Endothelial cell of umbilical vein (primary cell): ENCODE results near the gene MOB3B. TPM values are rescaled to one million over a fixed set of nuclear protein-coding genes. Genes with fewer than 3 reads are reported as not detected.
A peak's percentile ranks its signal among the peaks of the same experiment; 100 is the strongest.

Source experiments
- BruUV-seq: library from RNA; stranded (reverse); fragments of 400-500 nt; replicated peaks from 2 replicates; lab custom pipeline; 2021; lab: Mats Ljungman, UMichigan
- CTCF ChIA-PET: fragments of 300-600, 350-600 bp; sonication (Branson Sonifier 250); formaldehyde crosslinking; loops from one replicate; lab custom pipeline; 2021; ENCODE audit warnings: antibody characterized with exemption, inconsistent platforms; lab: Charles Lee
- POLR2A ChIA-PET: fragments of 300-600, 350-600 bp; sonication (Branson Sonifier 250); formaldehyde crosslinking; loops from one replicate; lab custom pipeline; 2021; ENCODE audit warnings: antibody characterized with exemption, inconsistent platforms; lab: Charles Lee
- DNase-seq: peaks from one replicate; pipeline ENCODE4 v3.0.0-alpha.2; 2011; ENCODE audit warnings: low read depth, low spot score
- FAIRE-seq: peaks from 2 replicates; lab custom pipeline; 2011; peaks lifted over from hg19 to GRCh38; lab: Jason Lieb, UNC
- H2AFZ ChIP-seq: 2 replicates; pipeline ENCODE4 v1.6.0; 2012; ENCODE audit warnings: low read depth, low read length, control low read depth, inconsistent platforms
- H3K27ac ChIP-seq: 2 replicates; pipeline ENCODE4 v1.5.1; 2011; ENCODE audit warnings: low read depth, mild to moderate bottlenecking, control low read depth, low read length, moderate library complexity; ENCODE audit not compliant: insufficient read depth
- H3K27me3 ChIP-seq, 2 experiments: 2 replicates each; pipeline versions ENCODE4 v1.6.0 to v1.6.1; 2011; ENCODE audit warnings: low read length in 2 of 2, mixed read lengths in 1 of 2; ENCODE audit not compliant: control insufficient read depth in 2 of 2, insufficient read depth in 2 of 2
- H3K36me3 ChIP-seq, 2 experiments: 2 replicates in 1 of 2; 3 replicates in 1 of 2; pipeline ENCODE4 v1.5.1; 2011; ENCODE audit warnings: low read length in 2 of 2, mild to moderate bottlenecking in 1 of 2, moderate library complexity in 1 of 2; ENCODE audit not compliant: control insufficient read depth in 2 of 2, insufficient read depth in 2 of 2; ENCODE audit errors: extremely low read depth in 1 of 2
- H3K4me1 ChIP-seq: 3 replicates; pipeline ENCODE4 v1.5.1; 2011; ENCODE audit warnings: mild to moderate bottlenecking, low read length; ENCODE audit not compliant: control insufficient read depth, insufficient read depth; ENCODE audit errors: extremely low read depth
- H3K4me2 ChIP-seq: 2 replicates; pipeline ENCODE4 v1.6.1; 2011; ENCODE audit warnings: low read length, control low read depth, mixed read lengths; ENCODE audit not compliant: insufficient read depth
- H3K4me3 ChIP-seq, 3 experiments: fragments of 200-600 bp in 1 of 3; sonication (generic), shearing (Covaris generic) in 1 of 3; replicated peaks in 1 of 3; 2 replicates each; pipeline ENCODE4 v1.5.1; 2011 to 2016; ENCODE audit warnings: control low read depth in 3 of 3, low read length in 3 of 3, mild to moderate bottlenecking in 2 of 3, inconsistent platforms in 1 of 3, low read depth in 1 of 3, moderate library complexity in 1 of 3; ENCODE audit not compliant: insufficient read depth in 1 of 3
- H3K79me2 ChIP-seq: 2 replicates; pipeline ENCODE4 v1.6.0; 2012; ENCODE audit warnings: low read length, inconsistent platforms; ENCODE audit not compliant: control insufficient read depth, insufficient read depth
- H3K9ac ChIP-seq: replicated peaks from 2 replicates; pipeline ENCODE3; 2011; ENCODE audit warnings: low read length, control low read depth; ENCODE audit not compliant: insufficient read depth; ENCODE audit errors: extremely low read depth
- H3K9me1 ChIP-seq: replicated peaks from 3 replicates; pipeline ENCODE4 v1.6.0; 2011; ENCODE audit warnings: mild to moderate bottlenecking, low read length; ENCODE audit not compliant: control insufficient read depth, insufficient read depth; ENCODE audit errors: extremely low read depth
- H3K9me3 ChIP-seq: replicated peaks from 2 replicates; pipeline ENCODE4 v1.5.1; 2012; ENCODE audit warnings: low read length, inconsistent platforms; ENCODE audit not compliant: control insufficient read depth, insufficient read depth
- H4K20me1 ChIP-seq: replicated peaks from 2 replicates; pipeline ENCODE3; 2011; ENCODE audit warnings: mild to moderate bottlenecking, low read length; ENCODE audit not compliant: control insufficient read depth, insufficient read depth; ENCODE audit errors: extremely low read depth
- CTCF ChIP-seq, 2 donors: IDR thresholded peaks; 1 replicate in 1 of 2; 2 replicates in 1 of 2; pipeline ENCODE4 v1.5.1; 2011; ENCODE audit warnings: low read length in 2 of 2, mild to moderate bottlenecking in 2 of 2, moderate library complexity in 2 of 2, control low read depth in 1 of 2, inconsistent platforms in 1 of 2, low read depth in 1 of 2; ENCODE audit not compliant: insufficient read depth in 1 of 2; ENCODE audit errors: extremely low read depth in 1 of 2
- EZH2 ChIP-seq: IDR thresholded peaks from 2 replicates; pipeline ENCODE4 v1.6.1; 2012; ENCODE audit warnings: borderline replicate concordance, low read depth, mild to moderate bottlenecking, moderate library complexity, low read length, inconsistent platforms; ENCODE audit not compliant: severe bottlenecking
- FOS ChIP-seq: IDR thresholded peaks from 2 replicates; pipeline ENCODE4 v1.6.1; 2011; ENCODE audit warnings: mild to moderate bottlenecking, low read length, moderate library complexity, borderline replicate concordance; ENCODE audit not compliant: insufficient read depth
- GATA2 ChIP-seq: IDR thresholded peaks from 2 replicates; pipeline ENCODE4 v1.7.0; 2011; ENCODE audit warnings: low read depth, mild to moderate bottlenecking, moderate library complexity, mixed read lengths, low read length; ENCODE audit not compliant: insufficient read length, insufficient read depth
- JUN ChIP-seq: IDR thresholded peaks from 2 replicates; pipeline ENCODE4 v1.6.1; 2011; ENCODE audit warnings: borderline replicate concordance, low read depth; ENCODE audit not compliant: insufficient read length, insufficient read depth
- MAX ChIP-seq: IDR thresholded peaks from 2 replicates; pipeline ENCODE4 v1.6.1; 2011; ENCODE audit not compliant: insufficient read depth, insufficient read length
- MYC ChIP-seq: IDR thresholded peaks from one replicate; pipeline ENCODE4 v1.6.1; 2011; ENCODE audit warnings: mild to moderate bottlenecking, low read depth, low read length
- POLR2A ChIP-seq: IDR thresholded peaks from 2 replicates; pipeline ENCODE4 v1.6.1; 2012; ENCODE audit warnings: low read depth, mild to moderate bottlenecking, control low read depth, low read length
- POLR2AphosphoS5 ChIP-seq: IDR thresholded peaks from 2 replicates; pipeline ENCODE4 v1.6.1; 2012; ENCODE audit warnings: low read depth, mild to moderate bottlenecking, control low read depth, low read length, moderate library complexity; ENCODE audit not compliant: insufficient read depth
- dilution Hi-C: fragments of 300-500 bp; cut with MboI; formaldehyde crosslinking; loops from one replicate; pipeline ENCODE4 v1.15.0; 2019; ENCODE audit warnings: low sequenced_read_pairs; ENCODE audit not compliant: extremely low pct_ligation_motif_present
- intact Hi-C: fragments of 100-400 bp; cut with micrococcal nuclease; formaldehyde crosslinking; loops from one replicate; pipeline ENCODE4 v1.10.0; 2022
- polyA plus RNA-seq, 4 experiments: library from polyadenylated mRNA; depleted of rRNA in 3 of 4; stranded (reverse) in 3 of 4; unstranded in 1 of 4; fragments of >200 nt; gene quantifications; 2 replicates each; pipeline versions ENCODE4 v1.2.1 to v1.2.3, GENCODE V29; 2011 to 2012; ENCODE audit warnings: missing spikeins in 1 of 4
- total RNA-seq: library from RNA; stranded (reverse); gene quantifications from 2 replicates; pipeline ENCODE4 v1.2.3, GENCODE V29; 2021

Gene MOB3B
- total and polyA plus RNA-seq, 2 donors (not counting 3 experiments of a cell fraction or from before 2014, with no cell fraction given): 0.03 TPM; not detected in 1

GRCh38 chr9:27549196-27549755 lies 19.7 kb upstream of the MOB3B start:
- BruUV-seq: no TSS peak
- Histone ChIP-seq H3K79me2 (no peaks in the 10 kb centered on the region), H3K9ac (no peak overlapping the region), H3K4me2 (no peak overlapping the region), H3K36me3 (no peaks in the 10 kb centered on the region), H2AFZ (no peak overlapping the region), H3K4me1 (no peaks in the 10 kb centered on the region), H3K27me3 (no peaks in the 10 kb centered on the region), H3K27ac (no peak overlapping the region), H4K20me1 (no peaks in the 10 kb centered on the region), H3K9me1 (no peaks in the 10 kb centered on the region), H3K9me3 (no peaks in the 10 kb centered on the region), H3K4me3 (no peak overlapping the region)
- no peak for TF ChIP-seq MYC
- no peak for TF ChIP-seq JUN
- no peak for TF ChIP-seq MAX
- TF ChIP-seq POLR2AphosphoS5: no peak
- TF ChIP-seq FOS: no peak
- TF ChIP-seq EZH2: no peak
- no peak for TF ChIP-seq GATA2
- no peak for TF ChIP-seq CTCF (IDR thresholded peaks at IDR 0.05; ENCODE audit: extremely low read depth in 1 of 2, insufficient read depth in 1 of 2, low read depth in 1 of 2, low read length in 2 of 2)
- no peak for TF ChIP-seq POLR2A
- FAIRE-seq (peak; percentile 49), DNase-seq (no peak)
- intact Hi-C loops: no loop called here
- CTCF ChIA-PET: interaction anchor here (0.8 to 6.3 kb wide), 4 partner anchors 9 to 217 kb away, joined by 3 to 74 read pairs (median 6); no protein-coding TSS in a partner anchor
- dilution Hi-C loops: no loop called here
- POLR2A ChIA-PET: no interaction called here
